Measurements from ENCODE around the gene MED8. TPM values are rescaled to one million over a fixed set of nuclear protein-coding genes. Genes with fewer than 3 reads are reported as not detected.

MED8 gene
- total RNA-seq, 1 experiment from 2014 or later = 36.7 TPM

DNA sequence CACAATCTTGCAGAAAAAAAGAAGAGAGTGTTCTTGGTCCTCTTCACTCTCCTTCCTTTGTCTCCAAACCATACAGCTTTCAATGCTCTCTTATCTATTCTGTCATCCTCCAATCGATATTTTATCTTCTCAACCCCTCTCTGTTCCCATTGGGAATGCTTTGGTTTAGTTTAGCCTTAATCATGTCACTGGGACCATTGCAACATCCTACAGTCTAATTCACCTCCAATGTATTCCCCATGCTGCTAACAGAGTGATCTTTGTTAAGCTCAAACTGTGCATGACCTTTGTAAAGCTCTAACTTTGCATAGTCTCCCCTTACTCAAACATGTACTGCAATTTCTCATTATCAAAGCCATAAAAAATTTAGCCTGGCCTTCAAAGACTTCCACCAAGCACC is 49.0 kb downstream of the MED8 start:
- ChIA-PET POLR2A (ENCODE audit: low non-redundant PET) (no interaction called here), CTCF (no interaction called here)
- H3K4me3 ChIP-seq (ENCODE audit: low read depth, low read length, poor library complexity, severe bottlenecking) = no peak overlapping the region
- TF ChIP-seq EZH2 (IDR thresholded peaks at IDR 0.05; ENCODE audit: borderline replicate concordance, low read depth, low read length, poor library complexity, severe bottlenecking) = no peak
- TF ChIP-seq, protein P1, sequence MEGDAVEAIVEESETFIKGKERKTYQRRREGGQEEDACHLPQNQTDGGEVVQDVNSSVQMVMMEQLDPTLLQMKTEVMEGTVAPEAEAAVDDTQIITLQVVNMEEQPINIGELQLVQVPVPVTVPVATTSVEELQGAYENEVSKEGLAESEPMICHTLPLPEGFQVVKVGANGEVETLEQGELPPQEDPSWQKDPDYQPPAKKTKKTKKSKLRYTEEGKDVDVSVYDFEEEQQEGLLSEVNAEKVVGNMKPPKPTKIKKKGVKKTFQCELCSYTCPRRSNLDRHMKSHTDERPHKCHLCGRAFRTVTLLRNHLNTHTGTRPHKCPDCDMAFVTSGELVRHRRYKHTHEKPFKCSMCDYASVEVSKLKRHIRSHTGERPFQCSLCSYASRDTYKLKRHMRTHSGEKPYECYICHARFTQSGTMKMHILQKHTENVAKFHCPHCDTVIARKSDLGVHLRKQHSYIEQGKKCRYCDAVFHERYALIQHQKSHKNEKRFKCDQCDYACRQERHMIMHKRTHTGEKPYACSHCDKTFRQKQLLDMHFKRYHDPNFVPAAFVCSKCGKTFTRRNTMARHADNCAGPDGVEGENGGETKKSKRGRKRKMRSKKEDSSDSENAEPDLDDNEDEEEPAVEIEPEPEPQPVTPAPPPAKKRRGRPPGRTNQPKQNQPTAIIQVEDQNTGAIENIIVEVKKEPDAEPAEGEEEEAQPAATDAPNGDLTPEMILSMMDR (conservative IDR thresholded peaks at IDR 0.05; ENCODE audit: low read depth, low read length) = no peak
- no peaks in the 10 kb centered on the region for H3K9me3 ChIP-seq (ENCODE audit: low read depth, low read length, poor library complexity, severe bottlenecking)
- BruUV-seq (replicated peaks) = no TSS peak
- H3K4me1 ChIP-seq (ENCODE audit: insufficient read depth, low read length, poor library complexity, severe bottlenecking) = no peaks in the 10 kb centered on the region
- DNase-seq (ENCODE audit: low spot score) = no peak
- H3K27ac ChIP-seq (ENCODE audit: low read depth, low read length, poor library complexity, severe bottlenecking) = no peak overlapping the region
- H3K36me3 ChIP-seq (ENCODE audit: insufficient read depth, low read length, poor library complexity, severe bottlenecking) = no peaks in the 10 kb centered on the region
- H3K27me3 ChIP-seq (replicated peaks; ENCODE audit: insufficient read depth, low read depth, low read length, poor library complexity) = no peaks in the 10 kb centered on the region
- intact Hi-C loops (cut with micrococcal nuclease; ENCODE audit: unreplicated experiment) = no loop called here

DNA sequence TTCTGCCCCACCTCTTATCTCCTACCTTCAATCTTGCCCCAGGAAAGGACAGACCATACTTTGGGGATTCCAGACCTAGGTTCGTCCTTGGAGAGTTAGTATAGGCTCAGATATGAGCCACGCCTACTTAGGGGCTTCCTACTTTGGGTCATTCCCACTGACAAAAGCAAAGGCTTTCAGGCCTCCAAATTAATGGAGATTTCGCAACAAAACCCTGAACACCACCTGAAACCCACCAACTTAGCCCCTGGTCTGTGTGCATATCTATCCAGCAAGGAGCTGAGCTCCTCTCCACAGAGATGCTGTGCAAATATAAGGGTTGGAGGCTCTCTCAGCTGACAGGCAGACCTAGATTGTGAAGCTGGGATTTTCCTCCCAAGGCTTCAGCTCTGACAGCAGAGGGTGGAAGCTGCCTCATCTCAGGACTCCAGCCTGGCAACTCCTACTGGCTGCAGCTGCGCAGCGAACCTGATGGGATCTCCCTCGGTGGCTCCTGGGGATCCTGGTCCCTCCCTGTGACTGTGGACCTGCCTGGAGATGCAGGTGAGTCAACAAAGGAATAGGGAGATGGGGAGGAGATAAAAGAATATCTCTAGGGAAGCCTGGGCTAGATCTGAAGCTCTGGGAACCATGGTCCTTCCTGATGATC is 49.9 kb downstream of the MED8 start:
- Histone ChIP-seq H3K27me3 (replicated peaks; ENCODE audit: insufficient read depth, low read depth, low read length, poor library complexity) (no peaks in the 10 kb centered on the region), H3K27ac (ENCODE audit: low read depth, low read length, poor library complexity, severe bottlenecking) (no peak overlapping the region), H3K9me3 (ENCODE audit: low read depth, low read length, poor library complexity, severe bottlenecking) (no peaks in the 10 kb centered on the region), H3K36me3 (ENCODE audit: insufficient read depth, low read length, poor library complexity, severe bottlenecking) (no peaks in the 10 kb centered on the region), H3K4me3 (ENCODE audit: low read depth, low read length, poor library complexity, severe bottlenecking) (no peak overlapping the region), H3K4me1 (ENCODE audit: insufficient read depth, low read length, poor library complexity, severe bottlenecking) (no peaks in the 10 kb centered on the region)
- ChIA-PET POLR2A (ENCODE audit: low non-redundant PET) (no interaction called here), CTCF (no interaction called here)
- no peak for TF ChIP-seq EZH2 (IDR thresholded peaks at IDR 0.05; ENCODE audit: borderline replicate concordance, low read depth, low read length, poor library complexity, severe bottlenecking)
- TF ChIP-seq, protein P1 (conservative IDR thresholded peaks at IDR 0.05; ENCODE audit: low read depth, low read length) = no peak
- intact Hi-C loops (cut with micrococcal nuclease; ENCODE audit: unreplicated experiment) = no loop called here
- DNase-seq (ENCODE audit: low spot score) = no peak
- no TSS peak for BruUV-seq (replicated peaks)

DNA sequence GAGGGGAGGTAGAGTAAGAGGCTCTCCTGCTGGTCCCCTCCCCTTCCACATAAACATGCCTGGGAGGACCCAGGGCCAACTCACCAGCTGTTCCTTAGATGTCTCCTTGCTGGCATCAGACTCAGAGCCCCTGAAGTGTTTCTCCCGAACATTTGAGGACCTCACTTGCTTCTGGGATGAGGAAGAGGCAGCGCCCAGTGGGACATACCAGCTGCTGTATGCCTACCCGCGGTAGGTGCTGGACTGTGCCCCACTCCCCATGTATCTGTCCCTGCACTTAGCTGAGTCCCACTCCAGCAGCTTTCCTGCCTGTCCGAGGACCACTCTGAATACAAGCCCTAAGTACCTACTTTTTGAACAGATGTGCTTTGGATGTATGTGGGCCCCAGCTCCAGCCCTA is 51.6 kb downstream of the MED8 start:
- POLR2A ChIA-PET (ENCODE audit: low non-redundant PET) = no interaction called here
- no TSS peak for BruUV-seq (replicated peaks)
- intact Hi-C loops (cut with micrococcal nuclease; ENCODE audit: unreplicated experiment) = no loop called here

More for the DNA sequence above, 51.6 kb downstream of the MED8 start:
- DNase-seq (ENCODE audit: low spot score) = no peak
- CTCF ChIA-PET = no interaction called here
- no peaks in the 10 kb centered on the region for H3K27me3 ChIP-seq (replicated peaks; ENCODE audit: insufficient read depth, low read depth, low read length, poor library complexity)
- no peaks in the 10 kb centered on the region for H3K4me1 ChIP-seq (ENCODE audit: insufficient read depth, low read length, poor library complexity, severe bottlenecking)
- no peaks in the 10 kb centered on the region for H3K9me3 ChIP-seq (ENCODE audit: low read depth, low read length, poor library complexity, severe bottlenecking)
- H3K36me3 ChIP-seq (ENCODE audit: insufficient read depth, low read length, poor library complexity, severe bottlenecking) = no peaks in the 10 kb centered on the region
- TF ChIP-seq, protein P1 (conservative IDR thresholded peaks at IDR 0.05; ENCODE audit: low read depth, low read length) = no peak
- no peak for TF ChIP-seq EZH2 (IDR thresholded peaks at IDR 0.05; ENCODE audit: borderline replicate concordance, low read depth, low read length, poor library complexity, severe bottlenecking)
- H3K27ac ChIP-seq (ENCODE audit: low read depth, low read length, poor library complexity, severe bottlenecking) = no peak overlapping the region
- H3K4me3 ChIP-seq (ENCODE audit: low read depth, low read length, poor library complexity, severe bottlenecking) = no peak overlapping the region

Data from A673 (cell line).